ENCODE data around the gene SLC15A1.

SLC15A1 gene, protein sequence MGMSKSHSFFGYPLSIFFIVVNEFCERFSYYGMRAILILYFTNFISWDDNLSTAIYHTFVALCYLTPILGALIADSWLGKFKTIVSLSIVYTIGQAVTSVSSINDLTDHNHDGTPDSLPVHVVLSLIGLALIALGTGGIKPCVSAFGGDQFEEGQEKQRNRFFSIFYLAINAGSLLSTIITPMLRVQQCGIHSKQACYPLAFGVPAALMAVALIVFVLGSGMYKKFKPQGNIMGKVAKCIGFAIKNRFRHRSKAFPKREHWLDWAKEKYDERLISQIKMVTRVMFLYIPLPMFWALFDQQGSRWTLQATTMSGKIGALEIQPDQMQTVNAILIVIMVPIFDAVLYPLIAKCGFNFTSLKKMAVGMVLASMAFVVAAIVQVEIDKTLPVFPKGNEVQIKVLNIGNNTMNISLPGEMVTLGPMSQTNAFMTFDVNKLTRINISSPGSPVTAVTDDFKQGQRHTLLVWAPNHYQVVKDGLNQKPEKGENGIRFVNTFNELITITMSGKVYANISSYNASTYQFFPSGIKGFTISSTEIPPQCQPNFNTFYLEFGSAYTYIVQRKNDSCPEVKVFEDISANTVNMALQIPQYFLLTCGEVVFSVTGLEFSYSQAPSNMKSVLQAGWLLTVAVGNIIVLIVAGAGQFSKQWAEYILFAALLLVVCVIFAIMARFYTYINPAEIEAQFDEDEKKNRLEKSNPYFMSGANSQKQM

DNA sequence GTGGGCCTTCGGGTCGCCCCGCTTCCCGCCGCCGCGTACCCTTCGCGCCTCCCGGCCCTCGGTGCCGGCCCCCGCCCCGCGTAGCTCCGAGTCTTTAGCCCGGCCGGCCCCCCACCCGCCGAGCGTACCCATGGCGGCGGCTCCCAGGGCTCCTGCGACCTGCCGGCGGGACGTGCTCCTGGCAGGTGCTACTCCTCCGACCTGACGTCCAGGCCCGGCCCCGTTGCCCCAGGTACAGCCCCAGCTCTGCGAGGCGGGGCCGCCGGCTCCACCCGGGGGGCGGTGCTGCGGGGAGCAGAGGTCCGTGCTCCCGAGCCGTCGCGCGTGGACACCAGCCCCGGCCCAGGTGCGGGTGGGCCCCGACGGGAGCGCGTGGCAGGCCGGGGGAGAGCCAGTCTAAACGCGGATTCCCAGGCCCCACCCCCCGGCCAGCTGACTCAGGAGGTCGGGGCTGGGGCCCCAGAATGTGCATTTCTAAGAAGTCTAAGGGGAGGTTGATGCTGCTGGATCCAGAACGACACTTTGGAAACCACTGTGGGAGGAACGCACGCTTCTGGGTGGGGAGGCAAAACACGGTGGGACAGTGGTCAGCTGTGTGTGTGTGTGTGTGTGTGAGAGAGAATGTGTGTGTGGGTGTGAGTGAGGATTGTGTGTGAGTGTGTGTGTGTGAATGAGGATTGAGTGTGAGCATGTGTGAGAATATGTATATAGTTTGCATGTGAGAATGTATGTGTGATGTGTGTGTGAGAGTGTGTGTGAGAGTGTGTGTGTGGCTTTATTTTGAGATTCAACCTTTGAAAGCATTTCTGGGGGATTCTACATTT, at the start of gene SLC15A1:
Gene SLC15A1, minus strand, starts transcription at position 206 of the 824 bp plus-strand sequence. Its CDS starts 74 bp downstream, at position 132.
- intact Hi-C loops (cut with DNase I): no loop called here
- DNase-seq: no peak

DNA sequence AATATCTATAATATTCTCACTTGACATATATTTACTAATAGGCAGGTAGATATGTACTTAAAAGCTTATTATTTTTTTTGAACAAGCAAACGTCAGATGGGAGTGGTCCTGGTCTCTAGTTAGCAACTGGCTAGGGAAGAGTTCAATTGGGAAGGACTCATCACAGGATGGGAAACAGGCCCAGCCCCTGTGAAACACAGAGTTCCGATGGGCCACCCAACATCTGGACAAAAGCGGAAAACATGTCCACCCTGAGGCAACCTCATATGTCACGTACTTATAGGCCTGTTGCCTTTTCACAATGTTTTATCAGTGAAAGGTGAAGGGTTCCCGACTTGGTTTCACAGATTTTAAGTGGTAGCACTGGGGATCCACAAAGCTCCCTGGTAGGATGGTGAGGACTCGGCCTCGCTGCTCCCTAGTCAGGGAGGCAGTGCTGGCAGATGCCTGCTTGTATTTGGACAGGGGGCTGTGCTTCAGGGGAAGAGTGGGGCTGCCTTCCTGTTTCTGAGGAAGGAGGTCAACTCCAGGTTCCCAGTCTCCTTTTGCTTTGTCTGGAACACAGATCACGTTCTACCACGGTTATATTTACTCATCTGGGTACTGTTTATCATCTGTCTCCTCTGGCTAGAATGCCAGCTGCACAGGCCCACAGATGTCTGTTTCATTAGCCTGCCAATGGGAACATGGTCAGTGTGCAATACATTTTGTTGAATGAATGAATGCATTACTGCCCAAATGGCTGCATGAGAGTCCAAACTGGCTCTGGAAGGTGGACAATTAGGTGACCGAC, 49.4 kb upstream of the SLC15A1 start:
- intact Hi-C loops (cut with DNase I): no loop called here
- DNase-seq: no peak

DNA sequence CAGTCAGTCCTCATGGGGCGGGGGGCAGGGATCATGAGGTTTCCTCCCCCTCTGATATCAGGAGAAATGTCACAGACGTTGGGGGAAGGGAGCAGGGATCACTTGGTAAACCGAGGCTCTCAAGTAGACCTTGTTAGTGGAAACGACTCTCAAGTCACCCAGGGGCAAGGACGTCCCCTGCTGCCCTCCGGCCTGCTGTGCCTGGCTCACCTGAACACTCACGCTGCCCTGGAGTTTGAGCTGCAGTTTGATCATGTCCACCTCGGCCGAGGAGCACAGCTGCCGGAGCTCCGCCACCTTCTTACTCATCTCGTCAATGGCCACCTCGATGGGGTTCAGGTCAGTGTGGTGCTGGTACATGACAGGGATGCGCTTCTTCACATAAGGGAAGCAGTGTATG, 47.6 kb upstream of the SLC15A1 start:
- DNase-seq: no peak
- intact Hi-C loops (cut with DNase I): no loop called here

GRCh38 chr13:98798849-98799645, 46.6 kb upstream of the SLC15A1 start:
- no peak for DNase-seq
- intact Hi-C loops (cut with DNase I): no loop called here

- intact Hi-C loops (cut with DNase I): no loop called here
- DNase-seq: peak in 1 of 42 donors; percentile 17
Measured at GRCh38 chr13:98797456-98797855, 45.0 kb upstream of the SLC15A1 start.

DNA sequence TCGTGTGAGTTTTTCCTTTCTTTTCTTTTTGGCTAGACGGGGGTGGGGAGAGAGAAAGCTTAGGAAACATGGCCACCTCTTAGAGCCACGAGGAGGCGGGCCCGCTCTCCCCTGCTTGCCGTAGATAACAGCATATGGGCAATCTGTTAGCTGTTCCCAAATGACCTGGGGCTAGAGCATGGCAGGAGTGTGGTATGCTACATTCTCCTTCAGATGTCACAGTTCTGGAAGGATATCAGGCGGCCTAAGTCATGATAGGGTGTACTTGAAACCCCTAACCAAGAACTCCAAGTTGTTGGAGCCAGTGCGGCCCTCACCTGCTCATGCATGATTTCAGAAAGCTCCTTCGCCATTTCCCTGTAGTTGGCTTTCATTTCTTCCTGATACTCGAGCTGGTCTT, 44.3 kb upstream of the SLC15A1 start:
- intact Hi-C loops (cut with DNase I): no loop called here
- peak in 1 of 42 donors; percentile 29 for DNase-seq

DNA sequence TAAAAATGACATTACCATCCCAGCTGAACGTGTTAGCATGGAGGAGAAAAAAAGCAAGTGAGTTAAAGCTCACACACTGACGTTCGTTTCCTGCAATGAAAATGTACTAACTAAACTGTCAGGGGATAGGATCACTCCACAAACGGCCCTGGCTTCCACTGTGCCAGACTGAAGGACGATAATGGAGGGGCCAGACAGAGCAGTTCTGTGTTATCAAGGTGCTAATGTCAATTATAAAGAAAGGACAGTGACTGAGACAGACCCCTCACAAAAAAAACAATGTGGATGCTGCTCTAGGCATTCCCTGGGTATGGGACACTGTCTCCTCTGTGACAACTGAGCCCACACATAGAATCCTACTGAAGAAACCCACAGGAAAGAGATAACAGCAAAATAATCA, 43.7 kb upstream of the SLC15A1 start:
- intact Hi-C loops (cut with DNase I): no loop called here
- peak in 1 of 42 donors; percentile 8 for DNase-seq

- peak in 1 of 42 donors; percentile 14 for DNase-seq
- intact Hi-C loops (cut with DNase I): no loop called here
Measured at GRCh38 chr13:98795220-98795619, 42.7 kb upstream of the SLC15A1 start.

GRCh38 chr13:98794498-98794897, 42.0 kb upstream of the SLC15A1 start:
- peak in 1 of 42 donors; percentile 22 for DNase-seq
- intact Hi-C loops (cut with DNase I): no loop called here

GRCh38 chr13:98792785-98793495, 40.5 kb upstream of the SLC15A1 start:
- intact Hi-C loops (cut with DNase I): no loop called here
- DNase-seq: no peak

DNA sequence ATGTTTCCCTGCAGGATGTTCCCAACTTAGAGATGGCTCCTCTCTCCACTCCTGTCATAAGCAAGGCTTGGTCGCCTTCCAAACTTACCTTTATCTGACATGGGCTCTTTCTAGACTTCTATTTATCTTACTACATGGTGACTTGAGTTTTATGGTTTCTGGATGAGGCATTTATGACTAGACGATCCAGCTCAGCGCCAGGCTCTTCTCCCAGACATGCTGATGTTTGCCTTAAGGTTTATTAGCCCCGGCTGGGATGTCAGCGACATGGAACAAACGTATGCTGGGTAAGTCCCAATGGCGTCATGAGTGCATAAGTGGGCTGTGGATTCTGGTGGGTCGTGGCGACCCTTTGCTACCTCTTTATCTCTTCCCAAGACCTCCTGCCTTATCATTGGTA, 39.8 kb upstream of the SLC15A1 start:
- no peak for DNase-seq
- intact Hi-C loops (cut with DNase I): no loop called here

DNA sequence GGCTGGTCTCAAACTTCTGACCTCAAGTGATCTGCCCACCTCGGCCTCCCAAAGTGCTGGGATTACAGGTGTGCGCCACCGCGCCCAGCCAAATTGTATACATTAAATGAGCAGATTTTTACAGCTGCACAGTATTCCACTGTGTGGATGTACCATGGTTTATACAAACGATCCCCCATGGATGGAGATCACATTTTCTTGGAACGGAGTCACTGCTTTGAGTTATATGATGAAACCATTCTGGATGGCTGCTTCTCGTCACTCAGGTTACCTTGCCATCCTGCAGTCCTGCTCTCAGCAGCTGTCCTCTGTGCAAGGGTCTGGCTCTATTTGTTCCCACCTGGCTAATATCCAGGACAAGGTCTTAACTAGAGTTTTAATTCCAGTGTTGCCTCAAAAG, 39.1 kb upstream of the SLC15A1 start:
- no peak for DNase-seq
- intact Hi-C loops (cut with DNase I): no loop called here

GRCh38 chr13:98787996-98788395, 35.5 kb upstream of the SLC15A1 start:
- intact Hi-C loops (cut with DNase I): no loop called here
- no peak for DNase-seq

- intact Hi-C loops (cut with DNase I): no loop called here
- DNase-seq: no peak
Measured at GRCh38 chr13:98787173-98787572, 34.7 kb upstream of the SLC15A1 start.

- intact Hi-C loops (cut with DNase I): no loop called here
- DNase-seq: no peak
Measured at GRCh38 chr13:98786023-98786422, 33.6 kb upstream of the SLC15A1 start.

GRCh38 chr13:98785405-98785804, 32.9 kb upstream of the SLC15A1 start:
- no peak for DNase-seq
- intact Hi-C loops (cut with DNase I): no loop called here

DNA sequence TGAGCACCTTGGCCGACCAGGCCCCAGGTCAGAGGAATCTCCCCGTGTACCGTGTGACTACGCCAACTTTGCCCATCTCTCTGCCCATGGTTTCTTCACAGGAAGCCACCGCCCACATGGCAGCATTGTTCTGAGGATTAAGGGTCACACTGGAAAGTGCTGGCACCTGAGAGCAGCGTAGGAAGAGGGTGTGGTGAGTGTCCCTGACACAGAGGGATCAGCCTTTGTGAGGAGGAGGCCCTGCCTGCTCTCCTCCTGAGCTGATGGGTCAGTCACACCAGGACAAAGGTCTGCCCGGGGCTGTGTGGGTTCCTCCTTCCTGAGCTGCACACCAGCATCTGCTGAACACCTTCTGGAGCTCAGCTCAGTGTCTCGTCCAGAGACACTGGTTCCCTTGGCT, 32.2 kb upstream of the SLC15A1 start:
- DNase-seq: no peak
- intact Hi-C loops (cut with DNase I): no loop called here

All from head of caudate nucleus (tissue), 42 donors.